Ramos (cell line): ENCODE measurements around the gene MAGI2.
"Not testable (repeated sequence)": the region's sequence is repeated elsewhere in the genome, so short reads cannot be mapped to it uniquely, and the experiment has no call there.

Experiments used
- in situ Hi-C: fragments of 300-500 bp; cut with MboI; formaldehyde crosslinking; loops from one replicate; pipeline ENCODE4 v1.14.3; 2022; ENCODE audit warnings: low sequenced_read_pairs; ENCODE audit not compliant: unreplicated experiment

The MAGI2 gene

GRCh38 chr7:78015574-78016260, 1437.8 kb downstream of the MAGI2 start:
- in situ Hi-C loops, result no loop called here

DNA sequence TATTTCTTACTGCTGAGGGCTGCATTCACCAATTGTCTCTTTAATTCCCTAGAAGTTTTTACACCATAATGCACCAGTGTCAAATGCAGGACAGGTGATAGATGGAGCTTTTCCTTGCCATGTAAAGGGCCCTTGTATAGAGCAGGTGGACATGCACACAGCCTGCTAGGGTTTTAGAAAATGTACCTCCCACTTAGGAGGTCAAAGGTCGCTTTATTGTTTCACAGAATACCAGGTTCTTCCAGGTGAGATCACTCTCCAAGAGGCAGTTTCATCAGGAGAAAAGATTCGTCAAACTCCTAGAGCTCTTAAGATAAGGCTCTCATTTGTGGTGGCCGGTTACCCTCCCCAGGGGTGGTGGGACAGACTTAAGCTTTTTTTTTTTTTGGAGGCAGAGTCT, 1439.1 kb downstream of the MAGI2 start:
- in situ Hi-C loops, result no loop called here

DNA sequence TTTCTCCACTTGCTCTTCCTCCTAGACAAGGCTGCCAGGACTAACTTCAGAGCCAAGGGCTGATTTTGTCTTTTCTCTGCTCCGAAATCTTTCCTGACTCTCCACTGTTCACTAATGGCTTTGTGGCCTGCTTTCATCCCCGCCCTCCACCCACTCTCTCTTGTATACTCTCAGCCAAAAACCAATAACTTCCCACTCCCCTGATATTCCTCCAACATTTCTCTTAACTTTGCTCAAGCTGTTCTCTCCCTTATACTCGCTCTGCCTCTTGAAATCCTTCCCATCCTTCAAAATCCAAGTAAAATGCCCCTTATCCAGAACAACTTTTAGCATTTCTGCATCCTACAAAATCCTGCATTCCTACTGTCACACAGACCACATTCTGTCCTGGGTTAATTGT, 1440.1 kb downstream of the MAGI2 start:
- in situ Hi-C loops, result no loop called here

DNA sequence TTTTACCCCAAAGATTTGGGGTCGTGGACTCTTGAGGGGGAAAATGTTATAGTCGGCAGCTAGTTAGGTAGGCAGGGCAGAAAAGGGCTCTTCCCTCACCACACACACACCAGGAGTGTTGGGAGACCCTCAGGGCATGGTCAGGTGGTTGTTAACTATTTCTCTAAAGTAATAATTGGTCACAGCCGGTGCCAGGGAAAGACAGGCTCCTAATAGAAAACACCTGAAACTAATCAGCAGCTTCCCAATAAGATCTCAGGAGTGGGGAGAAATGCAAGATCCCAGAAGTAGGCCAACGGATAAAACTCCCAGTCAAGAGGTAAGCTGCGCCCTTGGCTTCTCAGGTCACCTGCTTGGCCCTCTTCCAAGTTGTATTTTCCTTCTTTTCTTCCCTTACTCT, 1441.8 kb downstream of the MAGI2 start:
- in situ Hi-C loops, result no loop called here

- in situ Hi-C loops, result no loop called here
Measured at GRCh38 chr7:78007231-78007630, 1446.2 kb downstream of the MAGI2 start.

GRCh38 chr7:78006063-78006755, 1447.3 kb downstream of the MAGI2 start:
- in situ Hi-C loops, result no loop called here

GRCh38 chr7:78002715-78003114, 1450.8 kb downstream of the MAGI2 start:
- in situ Hi-C loops, result no loop called here

- in situ Hi-C loops, result no loop called here
Measured at GRCh38 chr7:78002021-78002420, 1451.4 kb downstream of the MAGI2 start.

DNA sequence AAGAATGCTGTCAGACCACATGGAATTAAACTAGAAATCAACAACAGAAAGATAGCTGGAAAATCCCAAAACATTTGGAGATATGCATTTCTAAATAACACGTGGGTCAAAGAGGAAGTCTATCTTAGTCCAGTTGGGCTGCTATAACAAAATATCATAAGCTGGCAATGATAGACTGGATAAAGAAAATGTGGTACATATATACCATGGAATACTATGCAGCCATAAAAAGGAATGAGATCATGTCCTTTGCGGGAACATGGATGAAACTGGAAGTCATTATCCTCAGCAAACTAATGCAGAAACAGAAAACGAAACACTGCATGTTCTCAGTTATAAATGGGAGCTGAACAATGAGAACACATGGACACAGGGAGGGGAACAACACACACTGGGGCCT, 1454.3 kb downstream of the MAGI2 start:
- in situ Hi-C loops, result not testable (repeated sequence)

DNA sequence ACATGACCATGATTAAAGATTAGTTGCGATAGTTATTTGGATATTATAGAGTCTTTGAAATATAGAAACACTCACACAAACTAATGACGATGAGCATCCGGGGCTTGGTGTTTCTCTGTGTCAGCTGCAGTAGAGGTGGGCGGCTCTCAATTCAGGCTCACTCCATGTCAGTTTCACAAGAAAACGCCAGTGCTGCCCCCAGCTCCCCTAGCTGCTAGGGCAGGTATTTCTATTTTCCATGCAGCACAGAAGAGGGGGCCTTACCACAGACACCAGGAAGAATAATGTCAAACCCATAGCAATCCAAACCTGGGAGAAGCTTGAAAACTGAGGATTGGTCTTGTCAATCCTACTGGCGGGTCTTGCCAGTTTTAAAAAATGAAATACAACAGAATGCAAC, 1457.8 kb downstream of the MAGI2 start:
- in situ Hi-C loops, result no loop called here

DNA sequence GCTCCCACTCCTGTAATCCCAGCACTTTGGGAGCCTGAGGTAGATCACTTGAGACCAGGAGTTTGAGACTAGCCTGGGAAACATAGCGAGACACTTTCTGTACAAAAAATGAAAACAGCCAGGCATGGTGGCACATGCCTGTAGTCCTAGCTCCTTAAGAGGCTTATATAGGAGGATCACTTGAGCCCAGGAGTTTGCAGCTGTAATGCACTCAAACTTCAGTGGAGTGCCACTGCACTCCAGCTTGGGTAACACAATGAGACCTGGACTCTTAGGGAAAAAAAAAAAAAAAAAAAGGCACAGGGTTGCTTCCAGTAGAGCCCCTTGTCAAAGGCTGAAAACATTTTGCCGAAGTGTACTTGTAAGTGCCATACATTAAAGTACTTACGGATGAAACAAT, 1459.6 kb downstream of the MAGI2 start:
- in situ Hi-C loops, result no loop called here

- in situ Hi-C loops, result no loop called here
Measured at GRCh38 chr7:77991656-77992055, 1461.8 kb downstream of the MAGI2 start.

GRCh38 chr7:77989981-77990566, 1463.4 kb downstream of the MAGI2 start:
- in situ Hi-C loops, result no loop called here

GRCh38 chr7:77985974-77986339, 1467.5 kb downstream of the MAGI2 start:
- in situ Hi-C loops, result no loop called here

DNA sequence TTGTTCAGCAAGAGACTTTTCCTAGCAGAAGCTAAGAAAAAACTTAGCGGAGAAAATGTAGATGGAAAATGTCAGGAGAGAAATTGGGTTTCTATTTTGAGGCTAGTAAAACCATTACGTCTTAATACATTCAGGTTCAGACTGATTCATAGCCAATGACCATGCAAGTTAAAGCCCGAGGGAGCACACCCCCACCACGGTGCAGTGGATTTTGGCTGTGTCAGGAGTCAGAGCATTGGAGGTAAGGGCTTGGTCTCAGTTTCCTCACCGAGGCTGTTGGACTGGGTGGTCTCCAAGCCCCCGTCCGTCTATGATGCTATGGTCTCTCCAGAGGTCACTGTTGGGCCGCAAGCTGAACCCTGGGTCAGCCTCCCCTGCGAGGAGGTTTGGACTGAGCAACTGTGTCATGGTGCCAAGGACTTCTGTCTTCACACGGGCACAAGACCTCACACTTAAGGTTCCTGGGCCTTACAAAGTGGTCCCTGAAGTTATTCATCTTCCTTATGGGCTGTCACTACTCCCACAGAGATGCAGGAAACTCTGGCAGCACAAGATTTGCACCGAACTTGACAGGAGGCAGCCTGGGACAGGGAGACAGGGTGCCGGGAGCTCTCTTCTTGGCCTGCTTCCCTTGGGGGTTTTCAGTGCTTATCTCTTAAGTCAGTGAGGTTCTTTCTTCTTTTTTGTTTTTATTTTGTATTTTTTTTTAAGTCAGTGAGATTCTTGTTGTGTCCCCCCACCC, 1468.1 kb downstream of the MAGI2 start:
- in situ Hi-C loops, result no loop called here

- in situ Hi-C loops, result no loop called here
Measured at GRCh38 chr7:77983973-77984372, 1469.5 kb downstream of the MAGI2 start.

DNA sequence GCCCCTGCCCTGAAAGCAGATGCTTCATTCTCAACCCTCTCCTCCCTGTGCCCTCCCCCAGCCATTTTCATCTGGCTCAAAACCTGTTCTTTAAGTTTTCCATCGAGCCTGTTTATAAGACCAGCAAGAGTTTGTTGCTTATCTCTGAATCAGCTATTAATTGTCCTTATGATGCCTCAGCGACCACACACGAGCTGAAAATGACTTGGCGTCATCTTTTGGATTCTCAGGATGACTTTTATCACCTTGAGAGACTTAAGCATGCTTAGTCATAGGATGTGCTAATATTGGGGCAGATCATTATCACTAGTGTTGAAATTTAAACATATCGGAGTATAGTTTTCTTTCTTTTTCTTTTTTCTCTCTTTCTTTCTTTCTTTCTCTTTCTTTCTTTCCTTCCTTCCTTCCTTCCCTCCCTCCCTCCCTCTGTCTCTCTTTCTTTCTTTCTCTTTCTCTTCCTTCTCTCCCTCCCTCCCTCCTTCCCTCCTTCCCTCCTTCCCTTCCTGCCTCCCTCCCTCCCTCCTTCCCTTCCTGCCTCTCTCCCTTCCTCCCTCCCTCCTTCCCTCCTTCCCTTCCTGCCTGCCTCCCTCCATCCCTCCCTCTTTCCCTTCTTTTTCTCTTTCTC, 1470.4 kb downstream of the MAGI2 start:
- in situ Hi-C loops, result no loop called here

- in situ Hi-C loops, result no loop called here
Measured at GRCh38 chr7:77980087-77980713, 1473.3 kb downstream of the MAGI2 start.

- in situ Hi-C loops, result no loop called here
Measured at GRCh38 chr7:77979219-77979618, 1474.2 kb downstream of the MAGI2 start.
